HCT116 (cell line): ENCODE measurements around the gene ZNF148.

Experiments
- ATF3 ChIP-seq: IDR thresholded peaks from 2 replicates; pipeline ENCODE4 v1.6.1; 2012
- CBX3 ChIP-seq: IDR thresholded peaks from 2 replicates; pipeline ENCODE4 v1.6.1; 2012; ENCODE audit warnings: low read depth
- CTCF ChIP-seq, 3 experiments: fragments of 200-600 bp in 1 of 3; sonication (generic) in 1 of 3; IDR thresholded peaks in 2 of 3; conservative IDR thresholded peaks in 1 of 3; 2 replicates each; pipeline ENCODE4 v1.5.1; 2012 to 2017; ENCODE audit warnings: low read depth in 2 of 3, low read length in 2 of 3, antibody characterized with exemption in 1 of 3, borderline replicate concordance in 1 of 3, control low read depth in 1 of 3, mild to moderate bottlenecking in 1 of 3, mixed read lengths in 1 of 3, mixed run types in 1 of 3, moderate library complexity in 1 of 3; ENCODE audit not compliant: insufficient read depth in 1 of 3
- EZH2phosphoT487 ChIP-seq: fragments of 200-600 bp; IDR thresholded peaks from 2 replicates; pipeline ENCODE4 v1.6.1; 2018; ENCODE audit warnings: antibody characterized with exemption, borderline replicate concordance
- JUND ChIP-seq: IDR thresholded peaks from 2 replicates; pipeline ENCODE4 v1.6.1; 2012
- MAX ChIP-seq: IDR thresholded peaks from 2 replicates; pipeline ENCODE4 v1.6.1; 2012
- RAD21 ChIP-seq: IDR thresholded peaks from 2 replicates; pipeline ENCODE4 v1.6.1; 2012; ENCODE audit warnings: low read depth, mild to moderate bottlenecking
- YY1 ChIP-seq: IDR thresholded peaks from 2 replicates; pipeline ENCODE4 v1.6.1; 2011; ENCODE audit warnings: low read length, low read depth, moderate library complexity, mild to moderate bottlenecking; ENCODE audit not compliant: insufficient replicate concordance; ENCODE audit errors: extremely low read depth
- ZFX ChIP-seq: fragments of 450-650 bp; IDR thresholded peaks from 2 replicates; pipeline ENCODE4 v1.6.1; 2017

- no peak for TF ChIP-seq YY1
- no peak for TF ChIP-seq CTCF (IDR thresholded peaks at IDR 0.05 in 2 of 3, conservative IDR thresholded peaks at IDR 0.05 in 1 of 3; ENCODE audit: borderline replicate concordance in 1 of 3, insufficient read depth in 1 of 3, low read depth in 2 of 3, low read length in 2 of 3)
- TF ChIP-seq JUND: no peak
- TF ChIP-seq ZFX: no peak
- no peak for TF ChIP-seq ATF3
- TF ChIP-seq CBX3: no peak
- no peak for TF ChIP-seq RAD21
- no peak for TF ChIP-seq MAX
- TF ChIP-seq EZH2phosphoT487: no peak
These were observed 19.3 kb upstream of the ZNF148 start for GRCh38 chr3:125394406-125394805.
